B cell (primary cell): ENCODE results near the gene SDSL.

ENCODE experiments used
- CTCF ChIP-seq: fragments of 200-600 bp; IDR thresholded peaks from one replicate; pipeline ENCODE4 v1.8.0; 2022; ENCODE audit warnings: antibody characterized with exemption, mild to moderate bottlenecking
- EZH2 ChIP-seq: IDR thresholded peaks from 2 replicates; pipeline ENCODE4 v1.6.1; 2012; ENCODE audit warnings: borderline replicate concordance, low read depth, mild to moderate bottlenecking, moderate library complexity, low read length; ENCODE audit not compliant: insufficient read depth, poor library complexity, severe bottlenecking

- TF ChIP-seq CTCF (no peak), EZH2 (no peak)
Observed at GRCh38 chr12:113373440-113373839, 48.7 kb upstream of the SDSL start.
